Measurements from ENCODE around the gene SNORC. TPM values are rescaled to one million over a fixed set of nuclear protein-coding genes. Genes with fewer than 3 reads are reported as not detected.
A peak's percentile ranks its signal among the peaks of the same experiment; 100 is the strongest.

SNORC gene
- total and polyA plus RNA-seq, 2 donors (not counting 1 experiment from before 2014, with no cell fraction given), result 0.91 to 0.94 TPM

DNA sequence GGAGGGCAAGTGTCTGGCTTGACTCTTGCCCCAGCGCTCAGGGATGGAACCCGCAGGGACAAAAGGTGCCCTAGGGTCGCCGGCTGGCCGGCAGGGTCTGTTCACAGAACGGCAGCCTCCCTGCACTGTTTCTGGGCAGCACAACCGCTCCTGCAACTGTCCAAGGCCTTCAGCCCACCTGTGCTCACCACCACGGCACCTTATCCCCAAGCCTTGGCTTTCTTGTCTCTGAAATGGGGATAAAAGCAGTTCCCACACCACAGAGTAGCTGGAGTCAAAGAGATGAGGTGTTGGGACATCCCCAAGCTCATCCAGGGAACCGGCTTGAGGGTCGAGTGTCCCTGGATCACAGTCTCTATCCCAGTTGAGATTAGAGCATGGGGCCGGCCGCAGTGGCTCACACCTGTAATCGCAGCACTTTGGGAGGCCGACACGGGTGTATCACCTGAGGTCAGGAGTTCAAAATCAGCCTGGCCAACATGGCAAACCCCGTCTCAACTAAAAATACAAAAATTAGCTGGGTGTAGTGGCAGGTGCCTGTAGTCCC is 4.7 kb downstream of the SNORC start:
- Histone ChIP-seq H3K9me3 (ENCODE audit: control extremely low read depth in 1 of 3, control insufficient read depth in 2 of 3, insufficient read depth in 1 of 3, low read length in 2 of 3) (peaks cover 0 to 5% (median 0%) of the 10 kb centered on the region in 3 donors), H3K36me3 (replicated peaks in 1 of 2; ENCODE audit: control extremely low read depth in 1 of 2, control insufficient read depth in 1 of 2, extremely low read depth in 1 of 2, insufficient read depth in 2 of 2, low read length in 1 of 2) (no peaks in the 10 kb centered on the region), H4K20me1 (ENCODE audit: control insufficient read depth, insufficient read depth, low read length, poor library complexity, severe bottlenecking) (no peaks in the 10 kb centered on the region), H3K4me3 (ENCODE audit: control extremely low read depth in 1 of 5, extremely low read depth in 1 of 5, insufficient read depth in 1 of 5, low read depth in 2 of 5, low read length in 4 of 5) (no peak overlapping the region), H2AFZ (ENCODE audit: insufficient read depth, low read depth, low read length, poor library complexity, severe bottlenecking) (no peak overlapping the region), H3K27me3 (replicated peaks in 1 of 4; ENCODE audit: control extremely low read depth in 1 of 4, control insufficient read depth in 3 of 4, insufficient read depth in 4 of 4, low read length in 3 of 4) (peaks cover 0 to 24% (median 7%) of the 10 kb centered on the region in 4 experiments), H3K9ac (ENCODE audit: low read length) (no peak overlapping the region), H3K4me2 (replicated peaks; ENCODE audit: low read depth, low read length, poor library complexity, severe bottlenecking) (no peak overlapping the region), H3K4me1 (ENCODE audit: control insufficient read depth in 2 of 2, insufficient read depth in 2 of 2, low read length in 2 of 2) (peaks cover 11 to 20% of the 10 kb centered on the region in 2 donors), H3K27ac (ENCODE audit: low read length in 2 of 2) (no peak overlapping the region), H3K79me2 (ENCODE audit: control insufficient read depth, insufficient read depth, low read length) (no peaks in the 10 kb centered on the region)
- no peak for ATAC-seq (ENCODE audit: low read depth)
- Mint-ChIP-seq H3K4me3 (peak overlapping the region; percentile 79), H3K4me1 (peaks cover 15% of the 10 kb centered on the region), H3K27me3 (peaks cover 12% of the 10 kb centered on the region), H3K9me3 (ENCODE audit: insufficient read depth) (no peaks in the 10 kb centered on the region), H3K27ac (no peak overlapping the region)
- ChIA-PET CTCF (interaction anchor here (1.4 kb wide), 1 partner anchor 376 kb away, joined by 3 read pairs; the partner anchor contains the start of gene ATG16L1), POLR2A (no interaction called here)
- 96% methylated on average over 13 of the region's 16 CpGs for WGBS (ENCODE audit: insufficient coverage)
- no peak for DNase-seq
- intact Hi-C loops (cut with micrococcal nuclease), result no loop called here
- TF ChIP-seq, protein P1, sequence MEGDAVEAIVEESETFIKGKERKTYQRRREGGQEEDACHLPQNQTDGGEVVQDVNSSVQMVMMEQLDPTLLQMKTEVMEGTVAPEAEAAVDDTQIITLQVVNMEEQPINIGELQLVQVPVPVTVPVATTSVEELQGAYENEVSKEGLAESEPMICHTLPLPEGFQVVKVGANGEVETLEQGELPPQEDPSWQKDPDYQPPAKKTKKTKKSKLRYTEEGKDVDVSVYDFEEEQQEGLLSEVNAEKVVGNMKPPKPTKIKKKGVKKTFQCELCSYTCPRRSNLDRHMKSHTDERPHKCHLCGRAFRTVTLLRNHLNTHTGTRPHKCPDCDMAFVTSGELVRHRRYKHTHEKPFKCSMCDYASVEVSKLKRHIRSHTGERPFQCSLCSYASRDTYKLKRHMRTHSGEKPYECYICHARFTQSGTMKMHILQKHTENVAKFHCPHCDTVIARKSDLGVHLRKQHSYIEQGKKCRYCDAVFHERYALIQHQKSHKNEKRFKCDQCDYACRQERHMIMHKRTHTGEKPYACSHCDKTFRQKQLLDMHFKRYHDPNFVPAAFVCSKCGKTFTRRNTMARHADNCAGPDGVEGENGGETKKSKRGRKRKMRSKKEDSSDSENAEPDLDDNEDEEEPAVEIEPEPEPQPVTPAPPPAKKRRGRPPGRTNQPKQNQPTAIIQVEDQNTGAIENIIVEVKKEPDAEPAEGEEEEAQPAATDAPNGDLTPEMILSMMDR (IDR thresholded peaks at IDR 0.05), result no peak
- TF ChIP-seq EZH2 (IDR thresholded peaks at IDR 0.05; ENCODE audit: borderline replicate concordance, insufficient read depth, low read depth, low read length, poor library complexity, severe bottlenecking), result no peak

GRCh38 chr2:232875256-232876121 is 5.4 kb downstream of the SNORC start:
- Mint-ChIP-seq H3K27ac (no peak overlapping the region), H3K4me3 (peak overlapping the region; percentile 79), H3K9me3 (ENCODE audit: insufficient read depth) (no peaks in the 10 kb centered on the region), H3K27me3 (peaks cover 12% of the 10 kb centered on the region), H3K4me1 (peaks cover 15% of the 10 kb centered on the region)
- CTCF ChIA-PET, result no interaction called here
- Histone ChIP-seq H3K27me3 (replicated peaks in 1 of 4; ENCODE audit: control extremely low read depth in 1 of 4, control insufficient read depth in 3 of 4, insufficient read depth in 4 of 4, low read length in 3 of 4) (peaks cover 0 to 24% (median 7%) of the 10 kb centered on the region in 4 experiments), H3K4me2 (replicated peaks; ENCODE audit: low read depth, low read length, poor library complexity, severe bottlenecking) (peak overlapping the region; percentile 87), H3K79me2 (ENCODE audit: control insufficient read depth, insufficient read depth, low read length) (no peaks in the 10 kb centered on the region), H4K20me1 (ENCODE audit: control insufficient read depth, insufficient read depth, low read length, poor library complexity, severe bottlenecking) (no peaks in the 10 kb centered on the region), H3K4me1 (ENCODE audit: control insufficient read depth in 2 of 2, insufficient read depth in 2 of 2, low read length in 2 of 2) (peaks cover 11 to 20% of the 10 kb centered on the region in 2 donors), H3K9me3 (ENCODE audit: control extremely low read depth in 1 of 3, control insufficient read depth in 2 of 3, insufficient read depth in 1 of 3, low read length in 2 of 3) (peaks cover 0 to 5% (median 0%) of the 10 kb centered on the region in 3 donors), H3K4me3 (ENCODE audit: control extremely low read depth in 1 of 5, extremely low read depth in 1 of 5, insufficient read depth in 1 of 5, low read depth in 2 of 5, low read length in 4 of 5) (peak overlapping the region in 3 of 5 experiments; percentile 30 to 55 (median 53)), H3K27ac (ENCODE audit: low read length in 2 of 2) (no peak overlapping the region), H3K36me3 (replicated peaks in 1 of 2; ENCODE audit: control extremely low read depth in 1 of 2, control insufficient read depth in 1 of 2, extremely low read depth in 1 of 2, insufficient read depth in 2 of 2, low read length in 1 of 2) (no peaks in the 10 kb centered on the region), H3K9ac (ENCODE audit: low read length) (peak overlapping the region; percentile 55), H2AFZ (ENCODE audit: insufficient read depth, low read depth, low read length, poor library complexity, severe bottlenecking) (peak overlapping the region; percentile 49)
- peak; percentile 12 for ATAC-seq (ENCODE audit: low read depth)
- intact Hi-C loops (cut with micrococcal nuclease), result no loop called here
- 20% methylated on average over 26 of the region's 37 CpGs for WGBS (ENCODE audit: insufficient coverage)
- TF ChIP-seq, protein P1 (IDR thresholded peaks at IDR 0.05), result no peak
- TF ChIP-seq EZH2 (IDR thresholded peaks at IDR 0.05; ENCODE audit: borderline replicate concordance, insufficient read depth, low read depth, low read length, poor library complexity, severe bottlenecking), result no peak
- POLR2A ChIA-PET, result no interaction called here
- DNase-seq, result peak; percentile 29
